ENCODE data around the gene C10orf71.

- no peak for TF ChIP-seq CREB5 (CRISPR knock-in tag; IDR thresholded peaks at IDR 0.05; ENCODE audit: low read depth)
- no peak for TF ChIP-seq OSR1 (CRISPR knock-in tag; IDR thresholded peaks at IDR 0.05)
- TF ChIP-seq TSHZ2 (CRISPR knock-in tag; IDR thresholded peaks at IDR 0.05): no peak
- TF ChIP-seq GLIS3 (CRISPR knock-in tag; IDR thresholded peaks at IDR 0.05): no peak
- no peak for TF ChIP-seq ARNTL (CRISPR knock-in tag; IDR thresholded peaks at IDR 0.05; ENCODE audit: borderline replicate concordance, low read depth)
- no peak for TF ChIP-seq ZC3H10 (CRISPR knock-in tag; IDR thresholded peaks at IDR 0.05)
- no peak for TF ChIP-seq ZFP3 (CRISPR knock-in tag; IDR thresholded peaks at IDR 0.05)
- TF ChIP-seq PATZ1 (CRISPR knock-in tag; IDR thresholded peaks at IDR 0.05; ENCODE audit: borderline replicate concordance): no peak
- TF ChIP-seq ZFP30 (CRISPR knock-in tag; IDR thresholded peaks at IDR 0.05): no peak
Observed at GRCh38 chr10:49290607-49291006, 8.4 kb upstream of the C10orf71 start.

Data from SK-N-SH treated with all-trans-retinoic acid at 6 μM for 48 hours (cell line).